GM12872 (cell line): ENCODE measurements around the gene CARHSP1.

Experiments used
- CTCF ChIP-seq: IDR thresholded peaks from 3 replicates; pipeline ENCODE4 v1.5.1; 2011; ENCODE audit warnings: low read depth, mild to moderate bottlenecking, low read length, moderate library complexity; ENCODE audit not compliant: insufficient read depth

The CARHSP1 gene

GRCh38 chr16:8899709-8900317 is 31.0 kb upstream of the CARHSP1 start:
- no peak for TF ChIP-seq CTCF

DNA sequence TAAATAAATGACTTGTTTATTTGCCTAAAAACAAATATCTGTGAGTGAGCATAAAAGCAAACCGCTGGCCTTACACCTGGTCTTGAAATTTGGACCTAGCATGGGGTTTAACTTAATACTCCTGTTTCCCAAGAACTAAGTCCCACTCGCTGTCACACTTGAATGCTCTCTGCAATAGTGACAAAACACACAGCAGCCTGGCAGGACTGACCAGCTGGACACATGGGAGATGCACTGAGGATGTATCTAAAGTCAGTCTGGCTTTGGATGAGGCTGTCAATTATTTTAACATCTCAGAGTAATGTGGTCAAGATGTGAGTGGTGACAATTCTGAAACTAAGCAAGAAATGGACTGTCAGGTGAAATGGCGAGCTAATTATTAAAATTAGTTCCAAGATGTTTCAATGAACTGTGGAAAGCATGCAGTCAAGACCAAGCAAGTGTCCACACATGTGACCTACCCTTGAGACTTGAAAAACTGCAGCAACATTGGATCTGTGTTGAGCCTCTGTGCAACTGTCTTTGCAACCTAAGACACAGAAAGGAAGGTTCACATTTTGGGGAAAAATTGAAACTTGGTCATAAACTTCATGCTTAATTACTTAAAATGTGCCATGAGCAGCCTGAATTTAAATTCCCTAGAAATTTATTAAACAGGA is 30.0 kb upstream of the CARHSP1 start:
- no peak for TF ChIP-seq CTCF

GRCh38 chr16:8894736-8895334 is 26.0 kb upstream of the CARHSP1 start:
- no peak for TF ChIP-seq CTCF

DNA sequence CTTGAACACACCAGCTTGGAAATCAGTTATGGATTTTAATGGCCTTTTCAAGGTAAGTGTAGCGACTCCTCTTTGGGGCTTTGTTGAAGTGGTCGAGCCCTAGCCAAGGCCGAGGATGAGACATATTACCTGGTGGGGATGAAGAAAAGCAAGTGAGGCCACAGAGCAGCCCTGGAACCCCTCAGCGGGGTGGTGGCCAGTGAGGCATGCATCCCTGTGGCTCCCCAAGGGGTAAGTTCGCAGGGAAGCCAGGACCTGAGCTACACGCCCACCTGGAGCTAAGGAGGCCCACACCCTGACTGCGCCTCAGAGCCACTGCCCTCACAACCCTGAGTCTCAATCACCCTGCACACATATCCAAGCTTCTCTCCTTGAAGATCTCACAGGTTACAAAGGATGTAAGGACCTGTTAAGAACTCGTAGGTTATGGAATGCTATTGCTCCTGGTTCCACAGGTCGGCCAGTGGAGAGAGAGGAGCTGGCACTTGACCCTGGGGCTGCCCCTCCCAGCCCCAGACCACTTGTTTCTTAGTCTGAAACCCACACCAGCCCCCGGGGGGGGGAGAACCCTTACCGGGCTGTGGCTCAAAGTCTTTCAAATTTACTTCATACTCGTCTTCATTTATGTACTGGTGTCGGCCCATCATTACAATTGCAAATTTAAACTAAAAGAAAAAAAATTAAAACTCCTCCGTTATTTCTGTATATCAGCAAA is 25.3 kb upstream of the CARHSP1 start:
- no peak for TF ChIP-seq CTCF

GRCh38 chr16:8893426-8893825 is 24.6 kb upstream of the CARHSP1 start:
- TF ChIP-seq CTCF: no peak

- TF ChIP-seq CTCF: no peak
Measured at GRCh38 chr16:8892101-8892575, 23.3 kb upstream of the CARHSP1 start.

DNA sequence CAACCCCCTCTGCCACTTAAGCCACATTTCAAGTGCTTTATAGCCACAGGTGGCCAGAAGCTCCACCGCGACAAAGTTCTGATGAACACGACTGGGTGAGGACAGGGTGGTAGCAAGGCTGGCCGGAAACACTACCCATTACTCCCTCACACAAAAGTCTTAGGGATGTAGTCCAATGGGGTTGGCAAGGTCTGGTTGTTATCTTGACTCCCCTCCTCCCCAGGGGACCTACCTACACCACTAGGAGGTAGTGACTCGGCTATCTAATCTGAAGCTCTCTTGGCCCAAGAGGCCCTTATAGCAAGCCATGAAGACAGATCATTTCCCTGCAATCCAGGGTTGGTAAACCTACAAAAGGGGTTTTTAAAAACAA is 21.7 kb upstream of the CARHSP1 start:
- TF ChIP-seq CTCF: no peak
